HEK293 (cell line): ENCODE data around the gene ZNF76.

Experiments used
- CTCF ChIP-seq: fragments of 450-650 bp; formaldehyde crosslinking; IDR thresholded peaks from 2 replicates; pipeline ENCODE4 v1.5.1; 2016; ENCODE audit warnings: missing biosample characterization, missing genetic modification characterization
- MZF1 ChIP-seq: fragments of 450-650 bp; formaldehyde crosslinking; IDR thresholded peaks from 2 replicates; pipeline ENCODE4 v1.5.1; 2017; ENCODE audit warnings: missing biosample characterization, missing genetic modification characterization, borderline replicate concordance
- YY1 ChIP-seq: fragments of 450-650 bp; formaldehyde crosslinking; IDR thresholded peaks from 2 replicates; pipeline ENCODE4 v1.5.1; 2018; ENCODE audit warnings: missing biosample characterization, missing genetic modification characterization
- ZBTB6 ChIP-seq: fragments of 450-650 bp; formaldehyde crosslinking; IDR thresholded peaks from 2 replicates; pipeline ENCODE4 v1.5.1; 2017; ENCODE audit warnings: missing biosample characterization, missing genetic modification characterization
- ZBTB8A ChIP-seq: fragments of 450-650 bp; formaldehyde crosslinking; IDR thresholded peaks from 2 replicates; pipeline ENCODE4 v1.5.1; 2016; ENCODE audit warnings: missing biosample characterization, missing genetic modification characterization
- ZNF155 ChIP-seq: fragments of 450-650 bp; formaldehyde crosslinking; IDR thresholded peaks from 2 replicates; pipeline ENCODE4 v1.5.1; 2016; ENCODE audit warnings: missing biosample characterization, missing genetic modification characterization
- ZNF324 ChIP-seq: fragments of 450-650 bp; formaldehyde crosslinking; IDR thresholded peaks from 2 replicates; pipeline ENCODE4 v1.5.1; 2016; ENCODE audit warnings: missing biosample characterization, missing genetic modification characterization

- TF ChIP-seq ZNF324 (tag by site-specific recombination) (no peak), MZF1 (tag by site-specific recombination) (no peak), YY1 (tag by site-specific recombination) (no peak), ZBTB6 (tag by site-specific recombination) (no peak), ZBTB8A (no peak), CTCF (tag by site-specific recombination) (no peak), ZNF155 (tag by site-specific recombination) (no peak)
Measured at GRCh38 chr6:35220711-35221110, 38.8 kb upstream of the ZNF76 start.
